GM19455 (cell line): Measurements from ENCODE around the gene WDR7.

Source experiments
- ATAC-seq: cut with Tn5 transposase; IDR thresholded peaks from one replicate; pipeline ENCODE4 v1.9.1; 2021; ENCODE audit not compliant: unreplicated experiment

Gene WDR7

GRCh38 chr18:56878711-56879110 lies 227.6 kb downstream of the WDR7 start:
- no peak for ATAC-seq

- no peak for ATAC-seq
Measured at GRCh38 chr18:56884511-56884910, 233.4 kb downstream of the WDR7 start.

GRCh38 chr18:56888978-56889377 lies 237.8 kb downstream of the WDR7 start:
- no peak for ATAC-seq

GRCh38 chr18:56889621-56890020 lies 238.5 kb downstream of the WDR7 start:
- no peak for ATAC-seq

GRCh38 chr18:56890632-56891031 lies 239.5 kb downstream of the WDR7 start:
- no peak for ATAC-seq

- no peak for ATAC-seq
Measured at GRCh38 chr18:56891116-56891515, 240.0 kb downstream of the WDR7 start.

GRCh38 chr18:56891870-56892269 lies 240.7 kb downstream of the WDR7 start:
- no peak for ATAC-seq

- ATAC-seq, result no peak
Measured at GRCh38 chr18:56897122-56897521, 246.0 kb downstream of the WDR7 start.

- no peak for ATAC-seq
Measured at GRCh38 chr18:56899660-56900059, 248.5 kb downstream of the WDR7 start.

- no peak for ATAC-seq
Measured at GRCh38 chr18:56900195-56901094, 249.3 kb downstream of the WDR7 start.

GRCh38 chr18:56901919-56902318 lies 250.8 kb downstream of the WDR7 start:
- no peak for ATAC-seq

GRCh38 chr18:56902653-56903052 lies 251.5 kb downstream of the WDR7 start:
- ATAC-seq, result no peak

GRCh38 chr18:56903686-56904085 lies 252.5 kb downstream of the WDR7 start:
- no peak for ATAC-seq

GRCh38 chr18:56907771-56908170 lies 256.6 kb downstream of the WDR7 start:
- ATAC-seq, result no peak

- no peak for ATAC-seq
Measured at GRCh38 chr18:56910237-56910636, 259.1 kb downstream of the WDR7 start.

- ATAC-seq, result no peak
Measured at GRCh38 chr18:56910967-56911366, 259.8 kb downstream of the WDR7 start.

GRCh38 chr18:56913941-56914340 lies 262.8 kb downstream of the WDR7 start:
- no peak for ATAC-seq

- no peak for ATAC-seq
Measured at GRCh38 chr18:56919190-56919589, 268.0 kb downstream of the WDR7 start.

GRCh38 chr18:56921896-56922480 lies 270.8 kb downstream of the WDR7 start:
- ATAC-seq, result peak; percentile 93

GRCh38 chr18:56926734-56927133 lies 275.6 kb downstream of the WDR7 start:
- ATAC-seq, result no peak

GRCh38 chr18:56927786-56928185 lies 276.6 kb downstream of the WDR7 start:
- no peak for ATAC-seq

- ATAC-seq, result no peak
Measured at GRCh38 chr18:56929886-56930285, 278.7 kb downstream of the WDR7 start.
